GM21619 (cell line): ENCODE measurements around the gene ZNF587.
"Not testable (repeated sequence)": the region's sequence is repeated elsewhere in the genome, so short reads cannot be mapped to it uniquely, and the experiment has no call there.

Source experiments
- ATAC-seq: cut with Tn5 transposase; IDR thresholded peaks from one replicate; pipeline ENCODE4 v1.9.1; 2021; ENCODE audit not compliant: unreplicated experiment

The ZNF587 gene

DNA sequence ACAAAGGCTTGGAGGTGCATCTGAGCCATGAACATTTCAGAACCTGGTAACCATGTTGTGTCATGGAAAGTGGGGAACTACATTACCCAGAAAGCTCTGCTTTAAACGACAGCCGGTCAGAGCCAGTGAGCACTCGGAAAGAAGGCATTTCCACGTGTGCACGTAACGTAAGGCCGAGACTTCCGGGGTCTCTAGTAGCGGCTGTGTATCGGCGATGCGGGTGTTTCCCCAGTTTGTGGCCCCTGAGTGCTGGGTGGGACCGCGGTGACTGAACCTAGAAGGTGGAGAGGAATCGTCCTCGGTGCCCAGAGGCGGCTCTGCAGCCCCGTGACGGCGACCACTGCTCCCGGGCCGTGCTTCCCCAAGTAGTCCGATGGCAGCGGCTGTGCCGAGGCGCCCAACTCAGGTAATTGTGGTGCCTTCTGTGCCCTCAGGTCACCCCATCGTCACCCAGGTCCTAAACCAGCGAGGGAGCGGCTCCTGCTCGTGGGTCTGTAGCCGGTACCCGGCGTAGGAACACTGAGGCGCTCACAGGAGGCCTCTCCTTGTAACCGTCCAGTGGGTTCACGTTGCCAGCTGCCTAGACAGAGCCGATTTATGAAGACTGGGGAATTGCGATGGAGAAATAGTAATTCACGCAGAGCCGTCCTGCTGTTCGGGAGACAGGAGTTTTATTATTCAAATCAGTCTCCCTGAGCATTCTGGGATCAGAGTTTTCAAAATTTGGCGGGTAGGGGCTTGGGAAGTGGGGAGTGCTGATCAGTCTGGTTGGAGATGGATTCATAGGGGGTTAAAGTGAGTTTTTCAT lies at the start of gene ZNF587:
TSS of gene ZNF587 (plus strand) at position 194 of the 808 bp plus-strand sequence. CDS start at position 374, 180 bp downstream.
- peak; percentile 97 for ATAC-seq

DNA sequence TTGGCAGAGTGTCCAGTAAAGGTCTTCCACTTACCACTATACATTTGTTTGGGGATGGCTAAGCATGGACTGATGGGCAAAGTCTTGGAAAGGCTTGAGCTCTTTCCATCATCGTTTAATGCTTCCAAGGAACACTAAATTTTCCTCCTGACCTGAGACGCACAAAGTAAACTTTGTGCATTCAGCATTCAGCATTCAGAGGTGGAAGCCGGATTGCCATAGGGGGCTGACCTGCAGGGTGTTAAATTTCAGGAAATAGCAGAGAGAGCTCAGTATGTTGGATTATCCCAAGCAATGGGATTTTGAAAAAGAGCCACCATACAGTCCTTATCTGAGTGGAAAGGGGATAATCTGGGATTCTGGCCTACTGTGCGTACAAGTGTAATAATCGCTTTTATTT lies 49.0 kb upstream of the ZNF587 start:
- no peak for ATAC-seq

- no peak for ATAC-seq
These were observed 47.4 kb upstream of the ZNF587 start for GRCh38 chr19:57802269-57802668.

- no peak for ATAC-seq
These were observed 46.4 kb upstream of the ZNF587 start for GRCh38 chr19:57803265-57803593.

GRCh38 chr19:57803594-57804325 lies 45.9 kb upstream of the ZNF587 start:
- no peak for ATAC-seq

GRCh38 chr19:57807541-57807940 lies 42.1 kb upstream of the ZNF587 start:
- no peak for ATAC-seq

DNA sequence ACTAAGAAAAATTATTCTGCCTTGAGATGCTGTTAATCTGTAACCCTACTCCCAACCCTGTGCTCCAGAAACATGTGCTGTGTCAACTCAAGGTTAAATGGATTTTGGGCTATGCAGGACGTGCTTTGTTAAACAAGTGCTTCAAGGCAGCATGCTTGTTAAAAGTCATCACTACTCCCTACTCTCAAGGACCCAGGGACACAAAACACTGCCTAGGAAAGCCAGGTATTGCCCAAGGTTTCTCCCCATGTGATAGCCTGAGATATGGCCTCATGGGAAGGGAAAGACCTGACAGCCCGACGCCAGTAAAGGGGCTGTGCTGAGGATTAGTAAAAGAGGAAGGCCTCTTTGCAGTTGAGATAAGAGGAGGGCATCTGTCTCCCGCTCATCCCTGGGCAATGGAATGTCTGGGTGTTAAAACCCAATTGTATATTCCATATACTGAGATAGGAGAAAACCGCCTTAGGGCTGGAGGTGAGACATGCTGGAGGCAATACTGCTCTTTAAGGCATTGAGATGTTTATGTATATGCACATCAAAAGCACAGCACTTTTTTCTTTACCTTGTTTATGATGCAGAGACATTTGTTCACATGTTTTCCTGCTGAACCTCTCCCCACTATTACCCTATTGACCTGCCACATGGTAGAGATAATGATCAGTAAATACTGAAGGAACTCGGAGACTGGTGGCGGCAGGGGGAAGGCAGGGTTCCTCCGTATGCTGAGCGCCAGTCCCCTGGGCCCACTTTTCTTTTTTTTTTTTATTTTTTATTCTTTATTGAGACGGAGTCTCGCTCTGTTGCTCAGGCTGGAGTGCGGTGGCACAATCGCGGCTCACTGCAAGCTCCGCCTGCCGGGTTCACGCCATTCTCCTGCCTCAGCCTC lies 39.0 kb upstream of the ZNF587 start:
- not testable (repeated sequence) for ATAC-seq

- no peak for ATAC-seq
These were observed 37.4 kb upstream of the ZNF587 start for GRCh38 chr19:57812226-57812625.

DNA sequence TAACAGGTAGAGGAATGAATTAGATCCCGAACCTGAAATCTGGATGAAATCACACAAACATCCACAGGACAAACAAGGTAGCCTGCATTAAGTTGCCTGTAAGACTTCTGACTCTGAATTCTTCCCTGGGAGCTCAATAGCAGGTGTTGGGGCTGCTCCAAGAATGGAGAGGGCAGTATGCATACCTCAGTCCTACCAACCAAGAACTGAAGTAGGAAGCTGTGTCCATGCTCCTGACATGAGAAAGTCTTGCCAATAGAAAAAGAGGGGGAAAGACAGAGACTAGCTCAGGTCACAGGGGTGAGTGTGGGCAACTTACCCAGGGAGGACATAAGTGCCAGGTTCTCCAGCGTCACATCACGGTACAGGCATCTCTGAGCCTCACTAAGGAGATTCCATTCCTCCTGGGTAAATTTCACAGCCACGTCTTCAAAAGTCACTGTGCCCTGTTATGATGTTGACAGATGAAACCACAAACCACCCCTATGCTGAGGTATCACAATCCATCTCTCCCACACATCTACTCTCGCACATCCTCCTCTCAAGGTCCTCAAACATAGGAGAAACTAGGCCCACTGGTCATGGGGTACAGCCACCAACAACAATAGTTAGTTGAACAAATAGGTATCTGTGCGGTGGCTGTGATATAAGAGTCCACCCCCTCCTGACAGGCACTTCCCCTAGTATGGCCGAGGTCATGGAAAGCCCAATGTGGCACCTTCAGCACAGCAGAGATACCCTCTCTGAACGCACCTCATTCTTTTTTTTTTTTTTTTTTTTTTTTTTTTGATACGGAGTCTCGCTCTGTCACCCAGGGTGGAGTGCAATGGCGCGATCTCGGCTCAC lies 36.5 kb upstream of the ZNF587 start:
- ATAC-seq: not testable (repeated sequence)

GRCh38 chr19:57813919-57814504 lies 35.6 kb upstream of the ZNF587 start:
- no peak for ATAC-seq

DNA sequence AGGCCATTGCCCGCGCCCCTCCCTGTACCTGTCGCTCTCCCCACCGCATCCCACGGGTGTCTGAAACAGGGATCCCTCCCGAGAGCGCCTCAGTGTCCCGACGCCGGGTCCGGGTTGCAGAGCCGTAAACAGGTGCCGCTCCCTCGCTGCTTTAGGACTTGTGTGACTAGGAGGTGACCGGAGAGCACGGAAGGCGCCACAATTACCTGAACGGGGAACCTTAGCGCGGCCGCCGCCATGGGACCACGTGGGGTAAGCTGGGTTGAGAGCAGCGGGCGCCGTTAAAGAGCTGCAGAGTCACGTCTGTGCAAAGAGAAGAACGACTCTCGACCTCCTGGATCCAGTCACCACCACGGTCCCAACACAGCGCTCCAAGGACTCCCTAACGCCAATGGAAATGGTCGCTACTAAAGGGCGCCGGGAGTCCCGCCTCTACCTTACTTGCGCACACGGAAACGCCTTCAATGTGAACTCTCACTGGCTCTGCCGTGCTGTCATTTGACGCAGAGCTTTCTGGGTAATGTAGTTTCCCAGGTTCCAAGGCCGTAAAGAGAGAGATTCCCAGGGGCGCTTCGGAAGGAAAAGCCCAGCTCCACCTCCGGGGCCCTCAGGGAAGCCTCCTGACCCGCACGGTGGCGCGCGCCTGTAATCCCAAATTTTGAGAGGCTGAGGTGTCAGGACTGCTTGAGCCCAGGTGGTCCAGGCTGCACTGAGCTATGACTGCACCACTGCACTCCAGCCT lies 35.0 kb upstream of the ZNF587 start, which contains the start of gene ZNF552:
TSS of gene ZNF552 (minus strand) at position 409 of the 742 bp plus-strand sequence. CDS start at position 239, 170 bp downstream.
- peak; percentile 72 for ATAC-seq

- no peak for ATAC-seq
These were observed 34.2 kb upstream of the ZNF587 start for GRCh38 chr19:57815247-57816075.

GRCh38 chr19:57816652-57817051 lies 33.0 kb upstream of the ZNF587 start:
- ATAC-seq: no peak

- ATAC-seq: no peak
These were observed 31.7 kb upstream of the ZNF587 start for GRCh38 chr19:57817976-57818375.

DNA sequence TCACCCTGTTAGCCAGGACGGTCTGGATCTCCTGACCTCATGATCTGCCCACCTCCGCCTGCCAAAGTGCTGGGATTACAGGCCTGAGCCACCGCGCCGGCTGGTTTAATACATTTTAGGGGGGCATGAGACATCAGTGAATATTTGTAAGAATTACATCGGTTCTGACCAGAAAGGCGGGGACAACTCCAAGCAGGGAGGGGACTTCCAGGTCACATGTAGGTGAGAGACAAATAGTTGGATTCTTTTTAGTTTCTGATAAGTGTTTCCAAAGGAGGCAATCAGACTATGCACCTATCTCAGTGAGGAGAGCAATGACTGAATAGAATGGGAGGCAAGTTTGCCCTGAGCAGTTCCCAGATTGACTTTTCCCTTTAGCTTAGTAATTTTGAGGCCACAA lies 31.3 kb upstream of the ZNF587 start:
- ATAC-seq: no peak

GRCh38 chr19:57819475-57820148 lies 30.0 kb upstream of the ZNF587 start:
- ATAC-seq: peak; percentile 88

DNA sequence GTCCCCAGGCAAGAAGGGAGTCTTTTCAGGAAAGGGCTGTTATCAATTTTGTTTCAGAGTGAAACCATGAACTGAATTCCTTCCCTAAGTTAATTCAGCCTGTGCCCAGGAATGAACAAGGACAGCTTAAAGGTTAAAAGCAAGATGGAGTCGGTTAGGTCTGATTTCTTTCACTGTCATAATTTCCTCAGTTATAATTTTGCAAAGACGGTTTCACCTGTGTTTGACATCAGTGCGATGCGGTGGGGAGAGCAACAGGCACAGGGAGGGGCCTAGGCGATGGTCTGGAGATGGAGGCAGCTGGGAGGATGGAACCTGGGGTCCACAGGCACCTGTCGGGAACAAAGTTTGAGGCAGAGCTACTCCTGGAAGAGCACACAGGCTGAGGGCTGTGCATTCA lies 29.1 kb upstream of the ZNF587 start:
- no peak for ATAC-seq

- ATAC-seq: not testable (repeated sequence)
These were observed 28.6 kb upstream of the ZNF587 start for GRCh38 chr19:57821095-57821494.
